T-helper 2 cell treated with Interferon-gamma antibody and Interleukin-4, amounts not matched to agents 5 μg/mL and 100 μg/mL, for 36 hours (primary cell): ENCODE measurements around the gene EPHA4.

Experiments
- DNase-seq: peaks from one replicate; pipeline ENCODE4 v3.0.0; 2021; ENCODE audit warnings: low spot score
- H3K27ac Mint-ChIP-seq: one replicate; pipeline ENCODE4 v1.8.0; 2021; ENCODE audit warnings: mild to moderate bottlenecking, mixed read lengths
- H3K27me3 Mint-ChIP-seq: one replicate; pipeline ENCODE4 v1.8.0; 2021; ENCODE audit warnings: low read depth, mixed read lengths
- H3K36me3 Mint-ChIP-seq: one replicate; pipeline ENCODE4 v1.8.0; 2021; ENCODE audit warnings: low read depth, mixed read lengths
- H3K4me1 Mint-ChIP-seq: one replicate; pipeline ENCODE4 v1.8.0; 2021; ENCODE audit warnings: low read depth, mixed read lengths
- H3K4me3 Mint-ChIP-seq: one replicate; pipeline ENCODE4 v1.8.0; 2022; ENCODE audit warnings: mild to moderate bottlenecking, moderate library complexity, mixed read lengths
- H3K9me3 Mint-ChIP-seq: one replicate; pipeline ENCODE4 v1.8.0; 2021; ENCODE audit warnings: mixed read lengths

Gene EPHA4

GRCh38 chr2:221407765-221408164, 164.3 kb downstream of the EPHA4 start:
- Mint-ChIP-seq H3K27me3 (peaks cover 2% of the 10 kb centered on the region), H3K36me3 (no peaks in the 10 kb centered on the region), H3K4me1 (no peaks in the 10 kb centered on the region), H3K4me3 (no peak overlapping the region), H3K27ac (no peak overlapping the region), H3K9me3 (peaks cover 3% of the 10 kb centered on the region)
- DNase-seq = no peak

GRCh38 chr2:221405521-221405920, 166.6 kb downstream of the EPHA4 start:
- Mint-ChIP-seq H3K9me3 (peaks cover 3% of the 10 kb centered on the region), H3K27me3 (no peaks in the 10 kb centered on the region), H3K27ac (no peak overlapping the region), H3K36me3 (no peaks in the 10 kb centered on the region), H3K4me1 (no peaks in the 10 kb centered on the region), H3K4me3 (no peak overlapping the region)
- DNase-seq = no peak

DNA sequence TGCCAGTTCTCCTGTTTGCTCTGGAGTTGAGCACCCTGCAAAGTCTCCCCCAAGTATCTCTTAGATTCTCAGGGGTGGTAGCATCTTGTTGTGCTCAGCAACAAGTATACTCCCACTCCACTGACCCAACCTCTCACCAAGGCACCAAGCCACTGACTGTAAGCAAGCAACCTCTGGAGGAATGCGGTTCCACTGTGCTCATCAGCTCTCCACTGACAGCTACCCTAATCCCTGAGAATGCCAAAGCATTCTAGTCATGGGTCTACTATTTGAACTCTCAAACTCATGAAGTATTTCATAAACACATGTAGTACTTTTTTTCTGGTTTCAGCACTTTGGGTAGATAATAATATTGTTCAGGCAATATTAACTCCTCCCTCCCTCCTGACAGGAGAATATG, 170.0 kb downstream of the EPHA4 start:
- DNase-seq = no peak
- no peak overlapping the region for H3K4me3 Mint-ChIP-seq
- no peaks in the 10 kb centered on the region for H3K27me3 Mint-ChIP-seq
- H3K27ac Mint-ChIP-seq = no peak overlapping the region
- no peaks in the 10 kb centered on the region for H3K36me3 Mint-ChIP-seq
- no peaks in the 10 kb centered on the region for H3K4me1 Mint-ChIP-seq
- H3K9me3 Mint-ChIP-seq = peaks cover 3% of the 10 kb centered on the region

- Mint-ChIP-seq H3K4me1 (no peaks in the 10 kb centered on the region), H3K27ac (no peak overlapping the region), H3K4me3 (no peak overlapping the region), H3K9me3 (no peaks in the 10 kb centered on the region), H3K27me3 (no peaks in the 10 kb centered on the region), H3K36me3 (no peaks in the 10 kb centered on the region)
- DNase-seq = no peak
Observed at GRCh38 chr2:221400411-221400810, 171.7 kb downstream of the EPHA4 start.

GRCh38 chr2:221399183-221399582, 172.9 kb downstream of the EPHA4 start:
- Mint-ChIP-seq H3K27me3 (no peaks in the 10 kb centered on the region), H3K4me3 (no peak overlapping the region)

DNA sequence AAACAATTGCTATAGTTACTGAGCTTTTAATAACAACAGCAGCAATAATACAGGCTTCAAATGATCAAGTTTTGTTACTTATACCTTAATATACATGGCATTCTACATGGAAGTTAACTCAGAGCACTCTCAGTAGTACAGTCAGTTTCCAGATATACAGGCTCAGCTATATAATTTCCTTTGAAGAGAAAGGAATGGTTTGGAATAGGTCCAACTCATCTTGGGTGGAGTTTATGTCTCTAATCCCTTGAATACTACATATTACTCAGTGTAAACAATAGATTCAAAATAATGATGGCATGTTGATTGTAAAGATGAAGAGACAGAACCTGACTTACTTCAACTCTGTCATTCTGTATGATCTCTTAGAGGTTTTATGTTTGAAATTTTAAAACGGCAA, 174.9 kb downstream of the EPHA4 start:
- Mint-ChIP-seq H3K4me3 (no peak overlapping the region), H3K36me3 (no peaks in the 10 kb centered on the region), H3K4me1 (no peaks in the 10 kb centered on the region), H3K27ac (no peak overlapping the region), H3K27me3 (no peaks in the 10 kb centered on the region), H3K9me3 (no peaks in the 10 kb centered on the region)
- no peak for DNase-seq

More at GRCh38 chr2:221399183-221399582, 172.9 kb downstream of the EPHA4 start:
- no peak for DNase-seq
- no peaks in the 10 kb centered on the region for H3K9me3 Mint-ChIP-seq
- no peak overlapping the region for H3K27ac Mint-ChIP-seq
- H3K4me1 Mint-ChIP-seq = no peaks in the 10 kb centered on the region
- H3K36me3 Mint-ChIP-seq = no peaks in the 10 kb centered on the region

DNA sequence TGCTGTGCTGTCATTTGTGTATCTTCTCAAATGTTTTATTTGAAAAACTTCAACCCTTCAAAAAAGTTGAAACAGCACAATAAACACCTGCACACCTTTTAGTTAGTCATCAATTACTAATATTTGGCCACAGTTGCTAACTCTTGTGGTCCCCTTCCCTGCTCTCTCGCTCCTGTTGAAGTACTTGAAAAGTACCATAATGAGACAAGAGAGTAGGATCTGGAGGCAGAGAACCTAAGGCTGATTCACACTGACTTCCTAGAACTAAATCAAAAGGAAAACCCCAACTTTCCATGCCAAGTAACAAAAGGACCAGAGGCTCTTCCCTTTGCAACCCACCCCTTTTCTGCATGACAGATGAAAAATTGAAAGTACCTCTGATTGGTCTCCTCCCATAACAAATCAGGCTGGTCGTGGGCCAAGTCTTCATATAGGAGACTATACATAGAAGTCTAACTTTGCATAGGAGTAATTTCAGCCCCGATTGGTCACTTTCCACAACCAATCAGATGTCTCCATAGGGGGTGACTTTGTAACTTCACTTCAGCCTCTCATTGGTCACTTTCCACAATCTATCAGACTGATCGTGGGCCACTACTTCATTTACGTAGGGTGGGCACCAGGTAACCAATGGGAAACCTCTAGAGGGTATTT, 179.7 kb downstream of the EPHA4 start:
- H3K9me3 Mint-ChIP-seq = no peaks in the 10 kb centered on the region
- no peaks in the 10 kb centered on the region for H3K36me3 Mint-ChIP-seq
- DNase-seq = no peak
- H3K27ac Mint-ChIP-seq = no peak overlapping the region
- no peaks in the 10 kb centered on the region for H3K27me3 Mint-ChIP-seq
- H3K4me1 Mint-ChIP-seq = no peaks in the 10 kb centered on the region
- no peak overlapping the region for H3K4me3 Mint-ChIP-seq

DNA sequence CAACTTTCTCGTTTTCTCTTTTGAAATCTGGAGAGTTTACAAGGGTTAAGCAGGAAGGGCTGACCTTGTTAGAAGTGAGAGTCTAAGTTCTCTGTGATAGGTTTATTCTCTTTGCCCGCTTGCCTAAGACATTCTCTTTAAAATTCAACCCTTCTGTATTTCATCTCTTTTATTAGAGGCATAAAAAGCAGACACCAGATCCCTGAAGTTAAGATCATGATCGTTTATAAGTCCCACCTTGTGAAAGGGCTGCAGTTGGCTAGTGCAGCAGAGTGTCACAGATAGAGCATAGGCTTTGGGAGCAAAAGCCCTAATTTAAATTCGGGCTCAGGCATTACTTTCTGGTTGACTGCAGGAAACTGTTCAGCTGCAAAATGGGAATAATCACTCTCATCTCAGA, 181.2 kb downstream of the EPHA4 start:
- no peaks in the 10 kb centered on the region for H3K36me3 Mint-ChIP-seq
- no peaks in the 10 kb centered on the region for H3K27me3 Mint-ChIP-seq
- no peaks in the 10 kb centered on the region for H3K9me3 Mint-ChIP-seq
- H3K27ac Mint-ChIP-seq = no peak overlapping the region
- H3K4me3 Mint-ChIP-seq = no peak overlapping the region
- DNase-seq = no peak
- no peaks in the 10 kb centered on the region for H3K4me1 Mint-ChIP-seq

- H3K9me3 Mint-ChIP-seq = no peaks in the 10 kb centered on the region
- no peaks in the 10 kb centered on the region for H3K27me3 Mint-ChIP-seq
- no peak for DNase-seq
- H3K36me3 Mint-ChIP-seq = no peaks in the 10 kb centered on the region
- H3K27ac Mint-ChIP-seq = no peak overlapping the region
- H3K4me1 Mint-ChIP-seq = no peaks in the 10 kb centered on the region
- no peak overlapping the region for H3K4me3 Mint-ChIP-seq
Observed at GRCh38 chr2:221389904-221390303, 182.2 kb downstream of the EPHA4 start.

DNA sequence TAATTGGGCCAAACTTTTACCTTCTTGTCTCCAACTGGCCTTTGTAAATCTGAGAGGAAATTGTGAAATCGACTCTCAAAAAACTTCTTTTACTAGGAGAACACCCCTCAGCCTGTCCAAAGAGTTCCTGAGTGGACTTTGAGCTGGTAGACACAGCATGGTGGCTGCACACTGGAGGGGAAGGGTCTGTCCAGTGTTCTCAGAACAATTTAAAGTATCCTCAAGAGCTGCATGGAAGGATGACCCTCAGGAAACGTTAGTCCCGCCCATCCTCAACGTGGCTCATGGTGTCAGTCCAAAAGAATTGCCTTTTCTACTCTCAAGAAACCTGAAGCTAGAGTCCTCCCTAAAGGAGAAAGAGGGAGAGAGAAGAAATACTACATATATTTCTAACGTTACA, 182.7 kb downstream of the EPHA4 start:
- Mint-ChIP-seq H3K36me3 (no peaks in the 10 kb centered on the region), H3K9me3 (no peaks in the 10 kb centered on the region), H3K4me3 (no peak overlapping the region), H3K27ac (no peak overlapping the region), H3K4me1 (no peaks in the 10 kb centered on the region), H3K27me3 (no peaks in the 10 kb centered on the region)
- no peak for DNase-seq

- Mint-ChIP-seq H3K27me3 (no peaks in the 10 kb centered on the region), H3K27ac (no peak overlapping the region), H3K4me3 (no peak overlapping the region), H3K4me1 (no peaks in the 10 kb centered on the region), H3K9me3 (no peaks in the 10 kb centered on the region), H3K36me3 (no peaks in the 10 kb centered on the region)
- DNase-seq = no peak
Observed at GRCh38 chr2:221388891-221389290, 183.2 kb downstream of the EPHA4 start.

GRCh38 chr2:221385716-221386115, 186.4 kb downstream of the EPHA4 start:
- Mint-ChIP-seq H3K4me3 (no peak overlapping the region), H3K27me3 (no peaks in the 10 kb centered on the region), H3K9me3 (no peaks in the 10 kb centered on the region), H3K4me1 (no peaks in the 10 kb centered on the region), H3K27ac (no peak overlapping the region), H3K36me3 (no peaks in the 10 kb centered on the region)
- no peak for DNase-seq

GRCh38 chr2:221381928-221382488, 190.1 kb downstream of the EPHA4 start:
- Mint-ChIP-seq H3K9me3 (no peaks in the 10 kb centered on the region), H3K27me3 (peaks cover 2% of the 10 kb centered on the region), H3K36me3 (no peaks in the 10 kb centered on the region), H3K4me1 (no peaks in the 10 kb centered on the region), H3K4me3 (no peak overlapping the region), H3K27ac (no peak overlapping the region)
- DNase-seq = no peak

GRCh38 chr2:221380686-221381085, 191.4 kb downstream of the EPHA4 start:
- DNase-seq = no peak
- Mint-ChIP-seq H3K36me3 (no peaks in the 10 kb centered on the region), H3K27ac (no peak overlapping the region), H3K9me3 (no peaks in the 10 kb centered on the region), H3K4me3 (no peak overlapping the region), H3K27me3 (peaks cover 2% of the 10 kb centered on the region), H3K4me1 (no peaks in the 10 kb centered on the region)

- Mint-ChIP-seq H3K27ac (no peak overlapping the region), H3K9me3 (no peaks in the 10 kb centered on the region), H3K4me3 (no peak overlapping the region), H3K36me3 (no peaks in the 10 kb centered on the region), H3K27me3 (peaks cover 2% of the 10 kb centered on the region), H3K4me1 (no peaks in the 10 kb centered on the region)
- no peak for DNase-seq
Observed at GRCh38 chr2:221380062-221380461, 192.0 kb downstream of the EPHA4 start.
